Endodermal cell (in vitro differentiated cells): ENCODE data around the gene IMMP2L. TPM values are rescaled to one million over a fixed set of nuclear protein-coding genes. Genes with fewer than 3 reads are reported as not detected.
"Not testable (repeated sequence)": the region's sequence is repeated elsewhere in the genome, so short reads cannot be mapped to it uniquely, and the experiment has no call there.

Experiments used
- DNase-seq: peaks from one replicate; pipeline ENCODE4 v3.0.0-alpha.2; 2017
- H3K27ac ChIP-seq: 2 replicates; pipeline ENCODE4 v1.5.1; 2013; ENCODE audit warnings: mild to moderate bottlenecking, low read depth, low read length, moderate library complexity
- H3K27me3 ChIP-seq: 2 replicates; pipeline ENCODE4 v1.6.1; 2013; ENCODE audit warnings: mild to moderate bottlenecking, low read length, moderate library complexity; ENCODE audit not compliant: insufficient read depth, control insufficient read depth, poor library complexity, severe bottlenecking
- H3K36me3 ChIP-seq: 2 replicates; pipeline ENCODE4 v1.7.0; 2013; ENCODE audit warnings: mild to moderate bottlenecking, low read length, moderate library complexity; ENCODE audit not compliant: control insufficient read depth, insufficient read depth
- H3K4me1 ChIP-seq: one replicate; pipeline ENCODE4 v1.7.0; 2013; ENCODE audit warnings: low read length; ENCODE audit not compliant: control insufficient read depth, insufficient read depth
- H3K4me3 ChIP-seq: 2 replicates; pipeline ENCODE4 v1.5.1; 2013; ENCODE audit warnings: mild to moderate bottlenecking, low read length, moderate library complexity
- H3K9ac ChIP-seq: 2 replicates; pipeline ENCODE4 v1.6.1; 2013; ENCODE audit warnings: mild to moderate bottlenecking, low read length, moderate library complexity; ENCODE audit not compliant: poor library complexity, severe bottlenecking; ENCODE audit errors: extremely low read depth
- H3K9me3 ChIP-seq: 2 replicates; pipeline ENCODE4 v1.6.1; 2013; ENCODE audit warnings: mild to moderate bottlenecking, low read length, moderate library complexity; ENCODE audit not compliant: control insufficient read depth
- H3K27ac Mint-ChIP-seq: 2 replicates; pipeline ENCODE4 v1.8.0; 2020; ENCODE audit warnings: mixed read lengths
- H3K27me3 Mint-ChIP-seq: 2 replicates; pipeline ENCODE4 v1.8.0; 2021; ENCODE audit warnings: mild to moderate bottlenecking, mixed read lengths; ENCODE audit not compliant: insufficient read depth
- H3K36me3 Mint-ChIP-seq: 2 replicates; pipeline ENCODE4 v1.8.0; 2020; ENCODE audit warnings: low read depth, mixed read lengths
- H3K4me1 Mint-ChIP-seq: 2 replicates; pipeline ENCODE4 v1.8.0; 2020; ENCODE audit warnings: mixed read lengths
- H3K4me3 Mint-ChIP-seq: 2 replicates; pipeline ENCODE4 v1.8.0; 2020; ENCODE audit warnings: mild to moderate bottlenecking, moderate library complexity, mixed read lengths
- H3K9me3 Mint-ChIP-seq: 2 replicates; pipeline ENCODE4 v1.8.0; 2020; ENCODE audit warnings: mild to moderate bottlenecking, mixed read lengths
- CTCF ChIP-seq: fragments of 200-600 bp; sonication (generic); conservative IDR thresholded peaks from 2 replicates; pipeline ENCODE4 v1.5.0; 2021; ENCODE audit warnings: antibody characterized with exemption, mild to moderate bottlenecking
- WGBS, 2 experiments: methylation state at CpG; one replicate each; pipeline versions ENCODE4 v1.1.5 to v1.1.7; 2013; ENCODE audit warnings: missing lambda C conversion rate in 2 of 2, mixed read lengths in 1 of 2; ENCODE audit not compliant: insufficient coverage in 1 of 2, insufficient read length in 1 of 2; 5-methylcytosine and 5-hydroxymethylcytosine counted together
- total RNA-seq, 2 donors: library from RNA; stranded (reverse); fragmentation: NEBNext Ultra II Directional in 1 of 2; extraction: Animal tissue kit (Norgen Biotek cat#: 25700) in 1 of 2; gene quantifications; 2 replicates in 1 of 2; 3 replicates in 1 of 2; pipeline ENCODE4 v1.2.1, GENCODE V29; 2021

Gene IMMP2L
- total RNA-seq, 2 donors from 2014 or later = 17.7 to 19.4 TPM

DNA sequence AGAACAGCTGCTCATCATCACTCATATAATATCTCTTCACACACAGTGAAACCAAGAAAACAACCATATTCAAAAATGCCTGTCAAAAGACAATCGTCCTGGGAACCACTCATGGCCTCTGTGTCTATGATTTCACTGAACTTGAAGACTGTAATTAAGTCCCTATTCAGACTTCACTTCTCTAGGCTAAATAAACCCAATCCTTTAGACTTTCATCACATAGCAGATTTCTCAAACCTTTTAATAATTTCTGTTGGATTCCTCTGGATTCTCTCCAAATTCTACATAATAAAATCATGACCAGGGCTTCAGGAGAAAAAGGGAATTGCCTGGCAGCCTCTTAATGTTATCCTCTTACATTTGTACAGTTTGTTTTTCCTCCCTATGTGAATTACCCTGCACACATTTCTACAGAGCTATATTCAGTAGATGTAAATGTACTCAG is 270.2 kb downstream of the IMMP2L start:
- no peaks in the 10 kb centered on the region for H3K36me3 ChIP-seq
- H3K27ac Mint-ChIP-seq = no peak overlapping the region
- 64% methylated on average over 1 of the region's 1 CpG; no CpG with 5 or more reads in 1 of the 2 experiments for WGBS, 2 experiments

GRCh38 chr7:111290982-111291381 is 271.3 kb downstream of the IMMP2L start:
- no peaks in the 10 kb centered on the region for H3K4me1 Mint-ChIP-seq
- Histone ChIP-seq H3K36me3 (no peaks in the 10 kb centered on the region), H3K9me3 (no peaks in the 10 kb centered on the region), H3K27ac (no peak overlapping the region), H3K27me3 (no peaks in the 10 kb centered on the region), H3K4me1 (no peaks in the 10 kb centered on the region), H3K9ac (no peak overlapping the region), H3K4me3 (no peak overlapping the region)
- 94 to 100% methylated on average over 1 of the region's 1 CpG for WGBS, 2 experiments
- no peak for TF ChIP-seq CTCF
- DNase-seq = no peak
- no peaks in the 10 kb centered on the region for H3K27me3 Mint-ChIP-seq
- H3K36me3 Mint-ChIP-seq = no peaks in the 10 kb centered on the region
- H3K27ac Mint-ChIP-seq = no peak overlapping the region
- H3K9me3 Mint-ChIP-seq = peaks cover 9% of the 10 kb centered on the region
- no peak overlapping the region for H3K4me3 Mint-ChIP-seq

More for the DNA sequence above, 270.2 kb downstream of the IMMP2L start:
- no peak overlapping the region for H3K27ac ChIP-seq
- H3K9ac ChIP-seq = no peak overlapping the region
- H3K4me1 ChIP-seq = no peaks in the 10 kb centered on the region
- no peaks in the 10 kb centered on the region for H3K27me3 ChIP-seq
- H3K9me3 ChIP-seq = no peaks in the 10 kb centered on the region
- no peak for DNase-seq
- no peak overlapping the region for H3K4me3 ChIP-seq
- no peaks in the 10 kb centered on the region for H3K4me1 Mint-ChIP-seq
- H3K4me3 Mint-ChIP-seq = no peak overlapping the region
- H3K9me3 Mint-ChIP-seq = peaks cover 9% of the 10 kb centered on the region
- H3K27me3 Mint-ChIP-seq = no peaks in the 10 kb centered on the region
- no peak for TF ChIP-seq CTCF
- H3K36me3 Mint-ChIP-seq = no peaks in the 10 kb centered on the region

DNA sequence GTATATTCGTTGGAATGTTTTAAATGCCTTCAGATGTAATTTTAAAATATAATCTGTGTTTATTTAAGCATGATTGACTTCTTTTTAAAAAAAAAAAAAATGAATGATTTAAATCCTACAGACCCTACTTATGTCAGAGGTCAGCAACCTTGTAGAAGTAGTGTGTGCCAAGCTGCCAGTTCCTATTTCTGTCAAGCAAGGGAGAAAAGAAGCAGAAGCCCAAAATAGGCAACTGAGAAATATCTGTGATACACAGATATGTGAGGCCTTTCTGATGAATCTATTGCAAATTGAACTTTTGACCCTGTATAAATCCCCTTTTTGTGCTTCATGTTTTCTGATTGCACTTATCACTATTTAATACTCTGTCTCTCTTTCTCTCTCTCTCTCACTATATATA is 271.9 kb downstream of the IMMP2L start:
- 50 to 100% methylated on average over 1 of the region's 1 CpG for WGBS, 2 experiments

GRCh38 chr7:111288441-111288840 is 273.9 kb downstream of the IMMP2L start:
- not testable (repeated sequence) for H3K4me3 ChIP-seq, DNase-seq, H3K27me3 ChIP-seq, H3K36me3 ChIP-seq, H3K4me1 Mint-ChIP-seq, H3K9ac ChIP-seq, H3K9me3 Mint-ChIP-seq, H3K27me3 Mint-ChIP-seq, H3K9me3 ChIP-seq, H3K27ac ChIP-seq, H3K36me3 Mint-ChIP-seq, H3K4me3 Mint-ChIP-seq, H3K4me1 ChIP-seq, H3K27ac Mint-ChIP-seq
- 89 to 100% methylated on average over 1 to 3 of the region's 3 CpGs for WGBS, 2 experiments

More for the DNA sequence above, 271.9 kb downstream of the IMMP2L start:
- Mint-ChIP-seq H3K36me3 (no peaks in the 10 kb centered on the region), H3K9me3 (peaks cover 9% of the 10 kb centered on the region), H3K4me3 (no peak overlapping the region), H3K27ac (no peak overlapping the region), H3K4me1 (no peaks in the 10 kb centered on the region), H3K27me3 (no peaks in the 10 kb centered on the region)
- H3K27ac ChIP-seq = no peak overlapping the region
- H3K27me3 ChIP-seq = no peaks in the 10 kb centered on the region
- H3K4me1 ChIP-seq = no peaks in the 10 kb centered on the region
- no peak for TF ChIP-seq CTCF
- no peak overlapping the region for H3K9ac ChIP-seq
- DNase-seq = no peak
- no peak overlapping the region for H3K4me3 ChIP-seq
- H3K9me3 ChIP-seq = no peaks in the 10 kb centered on the region
- H3K36me3 ChIP-seq = no peaks in the 10 kb centered on the region
